GM21737 (cell line): ENCODE measurements around the gene ARID3B.
"Not testable (repeated sequence)": the region's sequence is repeated elsewhere in the genome, so short reads cannot be mapped to it uniquely, and the experiment has no call there.

Experiments
- ATAC-seq: cut with Tn5 transposase; IDR thresholded peaks from one replicate; pipeline ENCODE4 v1.9.1; 2021; ENCODE audit warnings: mild to moderate bottlenecking, moderate library complexity; ENCODE audit not compliant: unreplicated experiment

ARID3B gene

DNA sequence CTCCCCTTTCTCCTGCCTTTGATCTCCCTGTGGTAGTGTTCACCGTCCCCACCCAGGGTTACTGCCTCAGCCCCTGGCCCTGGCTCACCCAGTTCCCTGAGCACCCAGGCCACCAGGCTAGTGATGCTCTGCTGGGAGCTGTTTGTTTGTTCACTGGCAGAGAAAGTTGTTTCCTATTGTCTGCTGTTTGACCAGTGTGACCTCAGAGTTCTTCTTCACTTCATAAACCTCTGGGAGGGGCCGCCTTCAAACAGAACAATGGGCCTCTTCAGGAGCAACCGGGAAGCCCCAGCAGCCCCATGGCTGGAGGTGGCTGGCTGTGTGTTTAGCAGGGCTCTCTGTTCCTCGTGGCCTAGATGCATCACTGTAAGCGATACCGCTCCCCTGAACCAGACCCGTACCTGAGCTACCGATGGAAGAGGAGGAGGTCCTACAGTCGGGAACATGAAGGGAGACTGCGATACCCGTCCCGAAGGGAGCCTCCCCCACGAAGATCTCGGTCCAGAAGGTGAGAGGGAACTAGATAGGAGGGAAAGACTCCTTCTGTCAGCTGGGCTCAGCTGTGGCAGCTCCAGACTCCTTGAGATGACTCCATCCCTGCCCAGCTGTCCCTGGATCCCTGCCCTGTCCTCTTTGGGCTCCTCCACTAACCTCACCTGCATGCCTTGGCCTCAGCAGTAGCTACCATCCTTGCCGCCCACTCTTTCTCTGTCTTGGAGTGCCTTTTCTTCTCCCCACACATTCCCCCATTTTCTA, 78.0 kb downstream of the ARID3B start:
- ATAC-seq: no peak

- ATAC-seq: no peak
Measured at GRCh38 chr15:74619916-74620635, 79.1 kb downstream of the ARID3B start.

GRCh38 chr15:74620636-74621545, 79.9 kb downstream of the ARID3B start:
- ATAC-seq: no peak

GRCh38 chr15:74621546-74621920, 80.5 kb downstream of the ARID3B start:
- no peak for ATAC-seq

GRCh38 chr15:74621936-74622335, 80.9 kb downstream of the ARID3B start:
- no peak for ATAC-seq

- no peak for ATAC-seq
Measured at GRCh38 chr15:74622758-74623157, 81.7 kb downstream of the ARID3B start.

- ATAC-seq: no peak
Measured at GRCh38 chr15:74624020-74624602, 83.1 kb downstream of the ARID3B start.

- ATAC-seq: no peak
Measured at GRCh38 chr15:74625693-74626092, 84.7 kb downstream of the ARID3B start.

DNA sequence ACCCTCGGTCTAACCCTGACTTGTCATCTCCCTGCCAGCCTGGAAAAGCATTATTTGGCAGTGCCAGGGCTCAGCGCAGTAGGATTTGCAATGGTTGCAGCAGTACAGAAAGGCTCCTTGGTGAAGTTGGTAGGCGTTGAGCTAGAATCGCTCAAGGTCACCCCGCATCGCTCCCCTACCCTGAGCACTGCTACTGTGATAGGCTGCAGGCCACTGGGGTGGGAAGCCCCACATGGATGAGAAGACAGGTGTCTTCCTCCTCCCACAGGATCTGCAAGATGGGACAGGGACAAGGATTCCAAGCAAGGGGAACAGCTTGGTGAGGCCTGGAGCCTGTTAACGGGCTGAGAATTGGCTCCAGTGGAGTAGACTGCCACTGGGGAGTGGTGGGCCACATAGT, 85.3 kb downstream of the ARID3B start:
- ATAC-seq: no peak

- ATAC-seq: no peak
Measured at GRCh38 chr15:74626752-74627692, 86.0 kb downstream of the ARID3B start.

GRCh38 chr15:74627766-74628165, 86.7 kb downstream of the ARID3B start:
- ATAC-seq: no peak

DNA sequence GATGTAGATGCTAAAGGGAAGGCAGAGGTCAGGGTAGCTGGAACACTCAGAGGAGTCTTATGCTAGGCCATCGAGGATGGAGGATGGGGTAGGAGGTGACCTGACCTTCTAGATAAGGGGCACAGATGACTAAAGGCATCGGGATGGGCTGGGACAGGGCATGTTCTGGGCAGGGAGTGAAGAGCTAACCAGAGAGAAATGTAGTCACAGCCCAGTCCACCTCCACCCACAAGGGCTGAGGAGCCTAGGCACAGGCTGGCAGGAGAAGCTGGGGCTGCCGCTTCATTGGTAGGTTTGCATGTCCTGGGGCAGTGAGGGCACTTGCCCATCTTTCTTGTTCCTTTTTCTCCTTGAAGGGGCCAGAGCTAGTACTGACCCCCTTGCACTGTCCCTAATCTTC, 87.2 kb downstream of the ARID3B start:
- no peak for ATAC-seq

GRCh38 chr15:74628949-74629348, 87.9 kb downstream of the ARID3B start:
- no peak for ATAC-seq

DNA sequence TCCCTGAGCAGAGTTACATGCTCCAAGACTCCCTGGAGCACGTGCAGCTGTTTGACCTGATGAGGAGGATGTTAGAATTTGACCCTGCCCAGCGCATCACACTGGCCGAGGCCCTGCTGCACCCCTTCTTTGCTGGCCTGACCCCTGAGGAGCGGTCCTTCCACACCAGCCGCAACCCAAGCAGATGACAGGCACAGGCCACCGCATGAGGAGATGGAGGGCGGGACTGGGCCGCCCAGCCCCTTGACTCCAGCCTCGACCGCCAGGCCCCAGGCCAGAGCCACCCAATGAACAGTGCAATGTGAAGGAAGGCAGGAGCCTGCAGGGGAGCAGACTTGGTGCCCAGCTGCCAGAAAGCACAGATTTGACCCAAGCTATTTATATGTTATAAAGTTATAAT, 88.7 kb downstream of the ARID3B start:
- not testable (repeated sequence) for ATAC-seq

DNA sequence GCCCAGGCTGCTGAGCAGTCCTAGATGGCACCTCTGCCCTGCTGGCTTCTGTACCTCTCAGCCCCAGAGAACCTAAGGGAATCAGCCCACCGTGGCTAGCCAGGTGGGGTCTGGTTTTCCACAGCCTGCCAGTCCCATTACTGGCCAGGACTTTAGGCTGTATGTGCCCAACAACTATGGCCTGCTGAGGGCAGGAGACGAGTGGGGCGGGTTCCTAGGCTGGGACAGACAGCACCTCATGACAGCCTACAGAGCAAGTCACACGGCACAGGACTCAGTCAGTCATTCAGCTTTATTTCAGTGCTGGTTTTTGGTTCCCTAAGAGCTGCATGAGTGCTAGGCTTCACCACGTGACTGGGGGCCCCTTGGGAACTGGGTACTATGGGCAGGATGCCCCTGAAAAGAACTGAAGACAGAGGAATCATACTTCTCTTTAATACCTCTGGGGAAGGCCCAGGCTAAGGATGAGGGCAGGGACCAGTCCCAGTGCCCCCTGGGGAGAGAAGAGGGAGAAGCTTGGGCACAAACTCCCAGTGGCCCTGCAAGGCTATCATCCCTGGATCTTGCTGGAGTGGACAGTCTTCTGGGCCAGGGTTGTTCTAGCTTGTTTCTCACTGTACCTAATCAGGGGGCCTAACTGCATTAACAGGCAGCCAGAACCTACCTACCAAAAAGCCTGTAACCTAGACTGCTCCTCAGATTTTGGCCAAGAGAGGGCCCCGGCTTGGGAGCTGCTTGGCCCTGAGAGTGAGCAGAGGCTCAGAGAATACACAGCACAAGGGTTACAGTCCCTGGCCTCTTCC, 89.5 kb downstream of the ARID3B start:
- no peak for ATAC-seq

DNA sequence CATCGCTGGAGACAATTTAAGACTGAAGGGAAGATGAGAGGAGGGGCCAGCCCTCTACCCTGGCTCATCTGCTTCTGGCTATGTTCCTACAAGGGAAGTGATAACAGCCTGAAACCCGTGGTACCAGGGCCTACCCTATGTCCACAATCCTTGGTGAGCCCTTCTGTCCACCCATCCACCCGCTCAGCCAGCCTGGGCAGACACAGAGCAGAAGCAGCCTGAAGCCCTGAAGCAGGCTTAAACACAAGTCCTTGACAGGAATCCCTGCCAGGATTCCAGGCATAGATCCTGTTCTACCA, 90.0 kb downstream of the ARID3B start:
- no peak for ATAC-seq

GRCh38 chr15:74631408-74631807, 90.4 kb downstream of the ARID3B start:
- ATAC-seq: no peak

- ATAC-seq: no peak
Measured at GRCh38 chr15:74631935-74632560, 91.0 kb downstream of the ARID3B start.

GRCh38 chr15:74632601-74633000, 91.6 kb downstream of the ARID3B start:
- no peak for ATAC-seq
